ENCODE data around the gene NOD2.

DNA sequence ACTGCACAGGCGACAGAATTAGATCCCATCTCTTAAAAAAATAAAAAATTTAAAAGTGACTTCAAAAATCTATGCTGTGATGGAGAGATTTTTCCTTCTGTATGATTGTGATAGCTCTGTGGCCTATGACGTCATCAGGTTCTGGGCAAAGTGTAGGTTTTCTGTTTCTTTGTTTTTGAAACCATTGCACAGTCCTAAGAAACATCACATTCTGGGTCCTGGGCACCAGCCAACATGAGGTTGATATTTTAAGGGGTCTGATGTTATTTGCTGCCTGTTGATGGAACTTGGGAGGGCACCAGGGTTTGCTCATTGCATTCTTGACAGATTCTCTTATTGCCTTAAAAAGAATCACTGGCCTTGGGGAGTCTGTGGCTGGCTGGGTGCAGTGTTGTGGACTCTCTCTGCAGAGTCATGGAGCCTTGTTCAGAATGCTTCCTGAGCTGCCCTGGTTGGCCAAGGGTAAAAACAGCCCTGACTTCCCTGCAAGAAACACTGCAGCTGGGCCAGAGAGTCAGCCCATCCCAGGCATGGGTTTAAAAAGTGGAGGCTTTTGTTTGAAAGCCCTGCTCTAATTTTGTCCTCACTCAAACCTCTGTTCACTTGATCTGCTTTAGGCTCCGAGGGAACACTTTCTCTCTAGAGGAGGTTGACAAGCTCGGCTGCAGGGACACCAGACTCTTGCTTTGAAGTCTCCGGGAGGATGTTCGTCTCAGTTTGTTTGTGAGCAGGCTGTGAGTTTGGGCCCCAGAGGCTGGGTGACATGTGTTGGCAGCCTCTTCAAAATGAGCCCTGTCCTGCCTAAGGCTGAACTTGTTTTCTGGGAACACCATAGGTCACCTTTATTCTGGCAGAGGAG lies 38.0 kb downstream of the NOD2 start:
- TF ChIP-seq, protein P1, sequence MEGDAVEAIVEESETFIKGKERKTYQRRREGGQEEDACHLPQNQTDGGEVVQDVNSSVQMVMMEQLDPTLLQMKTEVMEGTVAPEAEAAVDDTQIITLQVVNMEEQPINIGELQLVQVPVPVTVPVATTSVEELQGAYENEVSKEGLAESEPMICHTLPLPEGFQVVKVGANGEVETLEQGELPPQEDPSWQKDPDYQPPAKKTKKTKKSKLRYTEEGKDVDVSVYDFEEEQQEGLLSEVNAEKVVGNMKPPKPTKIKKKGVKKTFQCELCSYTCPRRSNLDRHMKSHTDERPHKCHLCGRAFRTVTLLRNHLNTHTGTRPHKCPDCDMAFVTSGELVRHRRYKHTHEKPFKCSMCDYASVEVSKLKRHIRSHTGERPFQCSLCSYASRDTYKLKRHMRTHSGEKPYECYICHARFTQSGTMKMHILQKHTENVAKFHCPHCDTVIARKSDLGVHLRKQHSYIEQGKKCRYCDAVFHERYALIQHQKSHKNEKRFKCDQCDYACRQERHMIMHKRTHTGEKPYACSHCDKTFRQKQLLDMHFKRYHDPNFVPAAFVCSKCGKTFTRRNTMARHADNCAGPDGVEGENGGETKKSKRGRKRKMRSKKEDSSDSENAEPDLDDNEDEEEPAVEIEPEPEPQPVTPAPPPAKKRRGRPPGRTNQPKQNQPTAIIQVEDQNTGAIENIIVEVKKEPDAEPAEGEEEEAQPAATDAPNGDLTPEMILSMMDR (IDR thresholded peaks at IDR 0.05) = no peak
- no peak for TF ChIP-seq ZFX (IDR thresholded peaks at IDR 0.05; ENCODE audit: borderline replicate concordance)
